Panc1 (cell line): Measurements from ENCODE around the gene MAPK14. TPM values are rescaled to one million over a fixed set of nuclear protein-coding genes. Genes with fewer than 3 reads are reported as not detected.

Experiments used
- ATAC-seq: fragments of 200-7000 bp; cut with Tn5 transposase; 2 replicates; pipeline ENCODE4 v1.9.1; 2020; ENCODE audit warnings: mild to moderate bottlenecking, moderate library complexity
- BruUV-seq: library from RNA; stranded (reverse); fragments of 400-500 nt; replicated peaks from 2 replicates; lab custom pipeline; 2021; lab: Mats Ljungman, UMichigan
- CTCF ChIA-PET: fragments of 300-600 bp; sonication (Branson Sonifier 250); formaldehyde crosslinking; loops from one replicate; lab custom pipeline; 2022; ENCODE audit warnings: antibody characterized with exemption; lab: Charles Lee
- POLR2A ChIA-PET: fragments of 300-600 bp; sonication (Branson Sonifier 250); formaldehyde crosslinking; loops from one replicate; lab custom pipeline; 2022; ENCODE audit warnings: antibody characterized with exemption; lab: Charles Lee
- DNase-seq: peaks from one replicate; pipeline ENCODE4 v3.0.0-alpha.2; 2010; ENCODE audit warnings: low read depth, low spot score
- H3K27ac ChIP-seq: 2 replicates; pipeline ENCODE4 v1.5.1; 2011; ENCODE audit warnings: mild to moderate bottlenecking, low read length, inconsistent platforms
- H3K27me3 ChIP-seq: fragments of 200-500 bp; sonication (Bioruptor generic); 2 replicates; pipeline ENCODE4 v1.6.0; 2014; ENCODE audit warnings: low read length, inconsistent platforms; ENCODE audit not compliant: control insufficient read depth, insufficient read depth
- H3K36me3 ChIP-seq: fragments of 200-500 bp; sonication (Bioruptor generic); 2 replicates; pipeline ENCODE4 v1.5.1; 2014; ENCODE audit warnings: inconsistent platforms, mild to moderate bottlenecking, low read length, moderate library complexity; ENCODE audit not compliant: control insufficient read depth, insufficient read depth
- H3K4me1 ChIP-seq: 2 replicates; pipeline ENCODE4 v1.5.1; 2011; ENCODE audit warnings: inconsistent platforms, mild to moderate bottlenecking, low read length, moderate library complexity; ENCODE audit not compliant: control insufficient read depth, insufficient read depth
- H3K4me3 ChIP-seq, 2 experiments: 2 replicates each; pipeline ENCODE4 v1.5.1; 2011 to 2012; ENCODE audit warnings: low read depth in 2 of 2, low read length in 2 of 2, mild to moderate bottlenecking in 2 of 2, inconsistent platforms in 1 of 2, moderate library complexity in 1 of 2
- H3K9me3 ChIP-seq: fragments of 200-500 bp; sonication (Bioruptor generic); 2 replicates; pipeline ENCODE4 v1.5.1; 2014; ENCODE audit warnings: low read depth, mild to moderate bottlenecking, inconsistent platforms, low read length, moderate library complexity; ENCODE audit not compliant: control insufficient read depth, insufficient read depth
- CTCF ChIP-seq: fragments of 450-650 bp; IDR thresholded peaks from 2 replicates; pipeline ENCODE4 v1.5.1; 2017; ENCODE audit warnings: mild to moderate bottlenecking
- POLR2AphosphoS5 ChIP-seq: IDR thresholded peaks from 2 replicates; pipeline ENCODE4 v1.6.1; 2012; ENCODE audit warnings: mild to moderate bottlenecking, low read depth, low read length, moderate library complexity
- REST ChIP-seq, 2 experiments: IDR thresholded peaks; 2 replicates each; pipeline ENCODE4 v1.6.1; 2011 to 2012; ENCODE audit warnings: low read depth in 2 of 2, control low read depth in 1 of 2, low read length in 1 of 2, mild to moderate bottlenecking in 1 of 2, moderate library complexity in 1 of 2; ENCODE audit not compliant: insufficient read depth in 1 of 2
- SIN3A ChIP-seq: IDR thresholded peaks from 2 replicates; pipeline ENCODE4 v1.6.1; 2012; ENCODE audit warnings: low read depth, mild to moderate bottlenecking, low read length, moderate library complexity, borderline replicate concordance; ENCODE audit not compliant: insufficient read depth
- TCF7L2 ChIP-seq: IDR thresholded peaks from 2 replicates; pipeline ENCODE4 v1.6.1; 2011; ENCODE audit warnings: mild to moderate bottlenecking, low read depth, low read length, inconsistent platforms
- in situ Hi-C: cut with HindIII; loops from 2 replicates; pipeline ENCODE4 v1.10.0; 2016; ENCODE audit warnings: low sequenced_read_pairs, low pct_unique_long_range_greater_than_20kb
- intact Hi-C: fragments of 100-400 bp; cut with micrococcal nuclease; formaldehyde crosslinking; loops from one replicate; pipeline ENCODE4 v1.10.0; 2022; ENCODE audit not compliant: unreplicated experiment
- total RNA-seq: library from RNA; stranded (reverse); gene quantifications from one replicate; pipeline ENCODE4 v1.2.1, GENCODE V29; 2021; ENCODE audit not compliant: unreplicated experiment

The MAPK14 gene
- total RNA-seq, 1 experiment from 2014 or later = 42.3 TPM

GRCh38 chr6:36160147-36160760 is 132.6 kb downstream of the MAPK14 start:
- DNase-seq (no peak), ATAC-seq (no peak)
- intact Hi-C loops (no loop called here), in situ Hi-C loops (no loop called here)
- Histone ChIP-seq H3K9me3 (no peaks in the 10 kb centered on the region), H3K27ac (no peak overlapping the region), H3K4me3 (no peak overlapping the region), H3K27me3 (no peaks in the 10 kb centered on the region), H3K36me3 (no peaks in the 10 kb centered on the region), H3K4me1 (no peaks in the 10 kb centered on the region)
- BruUV-seq = no TSS peak
- no peak for TF ChIP-seq CTCF
- TF ChIP-seq REST (IDR thresholded peaks at IDR 0.05; ENCODE audit: insufficient read depth in 1 of 2, low read depth in 2 of 2, low read length in 1 of 2) = no peak
- no peak for TF ChIP-seq POLR2AphosphoS5
- TF ChIP-seq TCF7L2 = no peak
- no peak for TF ChIP-seq SIN3A
- ChIA-PET CTCF (no interaction called here), POLR2A (no interaction called here)

Other genes with a start within 250 kb of the MAPK14 start
- gene CLPSL1, start 246.8 kb upstream of the MAPK14 start, total RNA-seq = not detected
- 4.0 TPM for gene CLPS, start 230.5 kb upstream of the MAPK14 start, total RNA-seq
- not detected for gene LHFPL5, start 222.5 kb upstream of the MAPK14 start, total RNA-seq
- 68.3 TPM for gene SRPK1, start 106.7 kb upstream of the MAPK14 start, total RNA-seq
- gene SLC26A8, start 3.2 kb upstream of the MAPK14 start, total RNA-seq = not detected
- 2.5 TPM for gene MAPK13, start 102.7 kb downstream of the MAPK14 start, total RNA-seq
- 49.6 TPM for gene BRPF3, start 168.9 kb downstream of the MAPK14 start, total RNA-seq
- gene PNPLA1, start 242.3 kb downstream of the MAPK14 start, total RNA-seq = not detected